Fibroblast of skin of abdomen (primary cell): ENCODE measurements around the gene SMIM24.

Experiments used
- DNase-seq: peaks from one replicate; pipeline ENCODE4 v3.0.0-alpha.2; 2013

SMIM24 gene

GRCh38 chr19:3496392-3497273 lies 16.3 kb upstream of the SMIM24 start:
- no peak for DNase-seq

- no peak for DNase-seq
Observed at GRCh38 chr19:3494559-3494958, 14.2 kb upstream of the SMIM24 start.

- DNase-seq: no peak
Observed at GRCh38 chr19:3494051-3494450, 13.7 kb upstream of the SMIM24 start.

GRCh38 chr19:3493651-3494050 lies 13.3 kb upstream of the SMIM24 start:
- no peak for DNase-seq

GRCh38 chr19:3492919-3493318 lies 12.6 kb upstream of the SMIM24 start:
- no peak for DNase-seq

- no peak for DNase-seq
Observed at GRCh38 chr19:3492131-3492839, 12.0 kb upstream of the SMIM24 start.

GRCh38 chr19:3491396-3492119 lies 11.2 kb upstream of the SMIM24 start:
- no peak for DNase-seq

- DNase-seq: no peak
Observed at GRCh38 chr19:3483226-3483628, 2.9 kb upstream of the SMIM24 start, which contains the start of gene SMIM44. Gene SMIM44 (minus strand): TSS chr19:3483441. CDS start chr19:3483403, 38 bp downstream.

GRCh38 chr19:3482507-3483225 lies 2.3 kb upstream of the SMIM24 start:
- no peak for DNase-seq

GRCh38 chr19:3481241-3482090 lies 1.1 kb upstream of the SMIM24 start:
- DNase-seq: no peak

- DNase-seq: no peak
Observed at GRCh38 chr19:3479834-3480215, 500 bp downstream of the SMIM24 start.

- DNase-seq: peak; percentile 16
Observed at GRCh38 chr19:3479177-3479833, 1.0 kb downstream of the SMIM24 start.

GRCh38 chr19:3478409-3479176 lies 1.7 kb downstream of the SMIM24 start:
- no peak for DNase-seq

- no peak for DNase-seq
Observed at GRCh38 chr19:3477951-3478350, 2.4 kb downstream of the SMIM24 start.

- DNase-seq: no peak
Observed at GRCh38 chr19:3477506-3477905, 2.8 kb downstream of the SMIM24 start.

GRCh38 chr19:3476830-3477229 lies 3.5 kb downstream of the SMIM24 start:
- no peak for DNase-seq

- DNase-seq: no peak
Observed at GRCh38 chr19:3475449-3475848, 4.9 kb downstream of the SMIM24 start.

GRCh38 chr19:3474614-3475013 lies 5.7 kb downstream of the SMIM24 start:
- no peak for DNase-seq

GRCh38 chr19:3474010-3474409 lies 6.3 kb downstream of the SMIM24 start:
- no peak for DNase-seq
